SW480 (cell line): ENCODE measurements around the gene DLD.
"Not testable (repeated sequence)": the region's sequence is repeated elsewhere in the genome, so short reads cannot be mapped to it uniquely, and the experiment has no call there.

Source experiments
- DNase-seq: peaks from one replicate; pipeline ENCODE4 v3.0.0-alpha.2; 2016; ENCODE audit warnings: low spot score

Gene DLD

GRCh38 chr7:107890962-107891635 lies at the start of gene DLD:
TSS of gene DLD (plus strand) at chr7:107891183. CDS start at chr7:107891251, 68 bp downstream.
- DNase-seq, result peak; percentile 89

GRCh38 chr7:107842213-107842612 lies 48.8 kb upstream of the DLD start:
- no peak for DNase-seq

- peak; percentile 44 for DNase-seq
These were observed 47.8 kb upstream of the DLD start for GRCh38 chr7:107843184-107843583.

- no peak for DNase-seq
These were observed 44.7 kb upstream of the DLD start for GRCh38 chr7:107846324-107846723.

- no peak for DNase-seq
These were observed 43.7 kb upstream of the DLD start for GRCh38 chr7:107847168-107847835.

- DNase-seq, result not testable (repeated sequence)
These were observed 43.2 kb upstream of the DLD start for GRCh38 chr7:107847836-107848175.

- DNase-seq, result not testable (repeated sequence)
These were observed 42.8 kb upstream of the DLD start for GRCh38 chr7:107848211-107848610.

- DNase-seq, result no peak
These were observed 40.8 kb upstream of the DLD start for GRCh38 chr7:107850216-107850615.

- no peak for DNase-seq
These were observed 40.3 kb upstream of the DLD start for GRCh38 chr7:107850643-107851042.

GRCh38 chr7:107854454-107854853 lies 36.5 kb upstream of the DLD start:
- no peak for DNase-seq

GRCh38 chr7:107854989-107855388 lies 36.0 kb upstream of the DLD start:
- no peak for DNase-seq

GRCh38 chr7:107856806-107857540 lies 34.0 kb upstream of the DLD start:
- DNase-seq, result peak; percentile 14

- DNase-seq, result no peak
These were observed 33.5 kb upstream of the DLD start for GRCh38 chr7:107857541-107857912.

- no peak for DNase-seq
These were observed 32.7 kb upstream of the DLD start for GRCh38 chr7:107858280-107858679.

GRCh38 chr7:107860279-107860961 lies 30.6 kb upstream of the DLD start:
- no peak for DNase-seq

GRCh38 chr7:107860981-107861652 lies 29.9 kb upstream of the DLD start:
- no peak for DNase-seq

GRCh38 chr7:107865956-107866775 lies 24.8 kb upstream of the DLD start:
- no peak for DNase-seq

GRCh38 chr7:107867858-107868466 lies 23.0 kb upstream of the DLD start:
- DNase-seq, result no peak

- no peak for DNase-seq
These were observed 20.5 kb upstream of the DLD start for GRCh38 chr7:107870427-107871000.

GRCh38 chr7:107874111-107874510 lies 16.9 kb upstream of the DLD start:
- DNase-seq, result no peak
